Right lobe of liver (tissue), 4 donors: ENCODE results near the gene SEPTIN2.
"Not testable (repeated sequence)": the region's sequence is repeated elsewhere in the genome, so short reads cannot be mapped to it uniquely, and the experiment has no call there.

Source experiments
- POLR2A ChIP-seq: fragments of 450-650 bp; IDR thresholded peaks from one replicate; pipeline ENCODE4 v1.6.1; 2017; ENCODE audit warnings: antibody characterized with exemption, mild to moderate bottlenecking
- TF ChIP-seq, protein P1 (sequence below), 4 donors: fragments of 200-600 bp in 3 of 4; fragments of 450-650 bp in 1 of 4; IDR thresholded peaks; one replicate each; pipeline versions ENCODE4 v1.5.1 to v1.8.0; 2016 to 2022; ENCODE audit warnings: antibody characterized with exemption in 4 of 4, mild to moderate bottlenecking in 2 of 4
- donor health status: DM: no; HTN: no; CAD: no.
- donor health status: DM: no; HTN: no; CAD: no.
- donor health status: DM: no; HTN: yes; CAD: no.

DNA sequence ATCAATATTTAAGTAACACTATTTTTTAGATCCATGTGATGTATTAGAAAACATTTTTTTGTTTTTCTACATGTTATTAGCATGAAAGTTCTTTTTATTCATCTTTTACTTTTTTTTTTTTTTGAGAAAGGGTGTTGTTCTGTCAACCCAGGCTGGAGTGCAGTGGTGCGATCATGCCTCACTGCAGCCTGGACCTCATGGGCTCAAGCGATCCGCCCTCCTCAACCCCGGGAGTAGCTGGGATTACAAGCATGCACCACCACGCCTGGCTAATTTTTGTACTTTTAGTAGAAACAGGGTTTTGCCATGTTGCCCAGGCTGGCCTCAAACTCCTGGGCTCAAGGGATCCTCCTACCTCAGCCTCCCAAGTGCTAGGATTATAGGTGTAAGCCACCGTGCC lies 58.2 kb downstream of the SEPTIN2 start:
- TF ChIP-seq, protein P1, sequence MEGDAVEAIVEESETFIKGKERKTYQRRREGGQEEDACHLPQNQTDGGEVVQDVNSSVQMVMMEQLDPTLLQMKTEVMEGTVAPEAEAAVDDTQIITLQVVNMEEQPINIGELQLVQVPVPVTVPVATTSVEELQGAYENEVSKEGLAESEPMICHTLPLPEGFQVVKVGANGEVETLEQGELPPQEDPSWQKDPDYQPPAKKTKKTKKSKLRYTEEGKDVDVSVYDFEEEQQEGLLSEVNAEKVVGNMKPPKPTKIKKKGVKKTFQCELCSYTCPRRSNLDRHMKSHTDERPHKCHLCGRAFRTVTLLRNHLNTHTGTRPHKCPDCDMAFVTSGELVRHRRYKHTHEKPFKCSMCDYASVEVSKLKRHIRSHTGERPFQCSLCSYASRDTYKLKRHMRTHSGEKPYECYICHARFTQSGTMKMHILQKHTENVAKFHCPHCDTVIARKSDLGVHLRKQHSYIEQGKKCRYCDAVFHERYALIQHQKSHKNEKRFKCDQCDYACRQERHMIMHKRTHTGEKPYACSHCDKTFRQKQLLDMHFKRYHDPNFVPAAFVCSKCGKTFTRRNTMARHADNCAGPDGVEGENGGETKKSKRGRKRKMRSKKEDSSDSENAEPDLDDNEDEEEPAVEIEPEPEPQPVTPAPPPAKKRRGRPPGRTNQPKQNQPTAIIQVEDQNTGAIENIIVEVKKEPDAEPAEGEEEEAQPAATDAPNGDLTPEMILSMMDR (IDR thresholded peaks at IDR 0.05), result not testable (repeated sequence)
- not testable (repeated sequence) for TF ChIP-seq POLR2A
